K562 (cell line): ENCODE results near the gene TCEAL4.

Source experiments
- CTCF ChIP-seq, 3 experiments: IDR thresholded peaks in 2 of 3; conservative IDR thresholded peaks in 1 of 3; 2 replicates each; pipeline ENCODE4 v1.5.1; 2011 to 2012; ENCODE audit warnings: low read length in 3 of 3, mild to moderate bottlenecking in 3 of 3, control low read depth in 2 of 3, improper control_type of control experiment in 1 of 3, inconsistent platforms in 1 of 3, low read depth in 1 of 3, mixed read lengths in 1 of 3, moderate library complexity in 1 of 3; ENCODE audit not compliant: insufficient read depth in 2 of 3
- HMGXB4 ChIP-seq: sonication (generic); formaldehyde crosslinking; IDR thresholded peaks from 2 replicates; pipeline ENCODE4 v1.8.1; 2023; ENCODE audit warnings: mild to moderate bottlenecking, missing genetic modification reagents
- KLF13 ChIP-seq: fragments of 450-650 bp; IDR thresholded peaks from 2 replicates; pipeline ENCODE4 v1.6.1; 2016; ENCODE audit warnings: missing genetic modification characterization, low read depth, mild to moderate bottlenecking, missing compliant biosample characterization, moderate library complexity, borderline replicate concordance
- NFYB ChIP-seq: IDR thresholded peaks from 2 replicates; pipeline ENCODE4 v1.6.1; 2011; ENCODE audit warnings: mild to moderate bottlenecking, moderate library complexity; ENCODE audit not compliant: insufficient read length; ENCODE audit errors: extremely low read depth
- SRF ChIP-seq, 2 experiments: fragments of 250-450, 450-650 bp in 1 of 2; sonication (Bioruptor Pico) in 1 of 2; sonication (generic) in 1 of 2; formaldehyde crosslinking; IDR thresholded peaks; 2 replicates each; pipeline versions ENCODE4 v1.5.0 to v1.5.1; 2020 to 2022; ENCODE audit warnings: mild to moderate bottlenecking in 1 of 2, missing genetic modification reagents in 1 of 2
- TAF1 ChIP-seq: IDR thresholded peaks from 2 replicates; pipeline ENCODE4 v1.6.1; 2011; ENCODE audit warnings: mild to moderate bottlenecking, low read length, moderate library complexity; ENCODE audit not compliant: insufficient read depth, control insufficient read depth, severe bottlenecking; ENCODE audit errors: extremely low read depth
- ZNF133 ChIP-seq: fragments of 250-450 bp; sonication (Bioruptor Pico); IDR thresholded peaks from 2 replicates; pipeline ENCODE4 v1.4.0; 2020; ENCODE audit warnings: mild to moderate bottlenecking
- ZNF263 ChIP-seq: sonication (generic); formaldehyde crosslinking; IDR thresholded peaks from 2 replicates; pipeline ENCODE4 v1.8.0; 2022; ENCODE audit warnings: mild to moderate bottlenecking, missing genetic modification reagents, borderline replicate concordance

- TF ChIP-seq NFYB (no peak), SRF (CRISPR knock-in tag; IDR thresholded peaks at IDR 0.05) (no peak), KLF13 (tag) (no peak), ZNF263 (CRISPR knock-in tag) (no peak), CTCF (IDR thresholded peaks at IDR 0.05 in 2 of 3, conservative IDR thresholded peaks at IDR 0.05 in 1 of 3; ENCODE audit: insufficient read depth in 2 of 3, low read depth in 1 of 3, low read length in 3 of 3) (no peak), TAF1 (no peak), ZNF133 (CRISPR knock-in tag) (no peak), HMGXB4 (CRISPR knock-in tag) (no peak)
These were observed 14.2 kb upstream of the TCEAL4 start for GRCh38 chrX:103571121-103571520.
